NCI-H187 treated with DMSO at 0.1 percent for 48 hours (cell line): Measurements from ENCODE around the gene ZMAT5.

Source experiments
- DNase-seq: peaks from one replicate; lab custom pipeline; 2025; lab: John Stamatoyannopoulos, UW

Gene ZMAT5

DNA sequence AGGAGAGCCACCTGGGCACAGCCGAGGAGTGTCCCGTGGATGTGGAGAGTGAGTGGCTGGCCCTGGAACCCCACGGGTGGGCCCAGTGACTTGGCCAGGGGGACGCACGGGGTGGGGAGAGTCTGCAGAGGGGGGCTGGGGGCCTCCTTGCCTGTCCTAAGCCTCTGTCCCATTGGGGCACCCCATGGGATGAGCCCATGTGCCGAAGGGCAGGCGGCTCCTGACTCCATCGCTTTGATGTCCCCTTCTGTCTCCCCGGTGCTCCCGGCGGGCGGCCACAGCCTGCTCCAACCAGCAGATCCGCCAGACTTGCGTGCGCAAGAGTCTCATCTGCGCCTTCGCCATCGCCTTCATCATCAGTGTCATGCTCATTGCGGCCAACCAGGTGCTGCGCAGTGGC lies 37.6 kb downstream of the ZMAT5 start:
- no peak for DNase-seq

DNA sequence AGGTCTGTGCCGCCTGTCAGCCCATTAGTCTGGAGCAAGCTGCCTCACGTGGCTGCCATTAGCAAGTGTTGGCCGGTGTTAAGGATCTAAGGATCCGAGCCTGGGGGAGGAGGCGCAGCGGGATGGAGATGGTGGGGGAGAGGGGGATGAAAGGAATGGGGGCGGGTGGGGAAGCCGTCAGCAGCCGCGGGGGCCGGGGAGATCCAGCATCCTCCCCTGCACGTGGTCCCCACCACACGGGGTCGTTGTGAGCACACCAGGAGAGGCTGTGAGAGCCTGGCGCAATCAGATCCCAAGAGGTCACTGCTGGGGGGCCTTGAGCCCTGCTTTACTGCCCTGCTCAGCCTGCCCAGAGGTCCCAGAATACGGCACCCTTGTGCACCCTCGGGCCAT lies 39.7 kb downstream of the ZMAT5 start:
- DNase-seq: no peak

DNA sequence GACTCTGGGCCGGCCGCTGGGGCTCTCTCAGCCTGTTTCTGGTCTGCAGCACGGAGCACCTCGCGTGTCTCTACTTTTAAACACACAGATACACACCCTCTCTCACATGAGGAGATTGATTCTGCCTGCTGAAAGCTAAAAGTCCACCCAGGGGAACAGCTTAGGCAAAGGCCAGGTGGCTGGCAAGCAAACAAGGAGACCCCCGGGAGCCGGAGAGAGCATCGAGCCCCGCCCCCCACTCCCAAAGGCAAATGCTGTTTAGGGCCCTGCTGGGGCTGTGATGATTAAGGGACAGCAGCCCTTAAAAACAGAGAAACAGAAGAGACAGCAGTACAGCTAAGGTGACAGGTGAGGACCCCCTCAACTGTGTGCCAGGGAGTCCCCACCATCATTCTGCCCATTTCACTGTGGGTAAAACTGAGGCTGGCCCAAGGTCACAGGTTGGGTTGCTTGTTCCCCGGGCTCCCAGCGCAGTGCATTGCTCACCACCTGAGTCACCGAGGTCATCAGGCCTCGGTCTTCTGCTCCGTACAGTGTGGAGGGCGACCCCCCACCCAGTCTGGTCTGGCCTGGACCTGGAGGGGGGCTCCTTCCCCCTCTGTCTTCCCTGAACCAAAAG lies 40.2 kb downstream of the ZMAT5 start:
- no peak for DNase-seq

DNA sequence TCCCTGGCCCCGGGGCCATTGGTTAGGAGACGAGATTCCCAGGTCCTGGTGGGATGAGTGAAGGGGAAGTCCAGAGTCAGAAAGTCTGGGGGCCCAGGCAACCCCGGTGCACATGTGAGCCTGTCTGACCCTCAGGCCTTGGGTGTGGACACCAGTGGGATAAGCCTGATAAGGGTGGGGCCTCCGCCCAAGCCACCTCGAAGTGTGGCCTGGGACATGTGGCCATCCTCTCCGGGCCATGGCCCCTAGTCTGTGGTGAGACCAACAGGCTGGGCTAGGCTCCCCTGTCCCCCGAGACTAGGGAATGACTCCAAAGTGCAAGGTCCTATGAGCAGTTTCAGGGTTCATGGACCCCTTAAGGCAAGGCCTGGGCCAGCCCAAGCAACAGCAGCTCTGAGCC lies 40.7 kb downstream of the ZMAT5 start:
- no peak for DNase-seq

DNA sequence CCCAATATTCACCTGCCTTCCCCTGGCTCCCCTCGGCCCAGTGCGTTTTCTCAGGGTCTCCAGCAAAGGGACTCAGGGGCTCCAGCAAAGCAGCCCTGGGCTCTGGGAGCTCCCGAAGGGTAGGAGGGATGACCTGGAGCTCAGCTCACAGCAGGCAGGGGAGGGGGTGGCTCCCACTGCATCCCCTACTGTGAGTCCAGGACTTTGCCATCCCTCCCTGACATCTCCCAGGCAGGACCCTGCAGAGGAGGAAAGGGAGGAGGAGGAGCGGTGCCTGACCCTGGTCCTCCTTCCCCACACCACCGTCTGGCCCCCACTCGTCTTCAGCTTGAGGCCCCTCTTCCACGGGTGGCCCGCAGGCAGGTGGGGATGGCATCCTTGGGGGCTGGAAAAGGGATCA lies 42.0 kb downstream of the ZMAT5 start:
- DNase-seq: no peak

DNA sequence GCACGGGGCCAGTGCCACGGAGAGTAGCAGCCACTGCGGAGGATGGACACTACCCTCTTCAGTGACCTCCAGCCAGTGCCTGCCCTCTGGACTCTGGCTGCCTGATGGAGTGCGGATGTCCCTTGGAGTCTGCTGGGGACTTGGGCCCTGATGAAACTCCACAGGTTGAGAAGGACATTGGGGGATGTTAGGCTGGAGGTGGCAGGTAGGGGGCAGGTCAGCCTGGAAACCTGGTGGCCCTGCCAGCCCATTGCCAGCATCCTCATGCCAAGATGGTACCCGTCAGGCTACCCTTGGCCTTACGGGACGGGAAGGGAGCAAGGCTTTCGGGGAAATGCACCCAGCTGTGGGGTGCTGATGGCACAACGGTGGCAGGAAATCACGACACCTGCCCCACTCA lies 43.0 kb downstream of the ZMAT5 start:
- no peak for DNase-seq

DNA sequence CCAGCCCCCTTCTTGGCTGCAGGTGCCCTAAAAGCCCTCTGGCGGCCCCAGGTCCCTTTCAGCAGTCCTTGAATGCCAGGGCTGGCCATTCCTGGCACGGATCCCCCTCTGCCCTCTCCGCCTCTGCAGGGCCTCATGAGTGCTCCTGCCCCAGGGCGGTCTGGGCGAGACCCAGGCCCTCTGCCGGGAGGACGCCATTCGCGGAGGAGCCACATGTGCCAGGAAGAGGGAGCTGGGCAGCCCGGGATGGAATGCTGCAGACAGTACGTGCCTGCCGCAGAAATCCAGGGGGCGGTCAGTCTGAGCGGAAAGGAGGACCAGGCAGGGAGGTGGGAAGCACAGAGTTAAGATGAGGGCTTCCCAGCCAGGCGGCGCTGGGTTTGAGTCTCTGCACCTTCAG lies 44.2 kb downstream of the ZMAT5 start:
- DNase-seq: no peak

DNA sequence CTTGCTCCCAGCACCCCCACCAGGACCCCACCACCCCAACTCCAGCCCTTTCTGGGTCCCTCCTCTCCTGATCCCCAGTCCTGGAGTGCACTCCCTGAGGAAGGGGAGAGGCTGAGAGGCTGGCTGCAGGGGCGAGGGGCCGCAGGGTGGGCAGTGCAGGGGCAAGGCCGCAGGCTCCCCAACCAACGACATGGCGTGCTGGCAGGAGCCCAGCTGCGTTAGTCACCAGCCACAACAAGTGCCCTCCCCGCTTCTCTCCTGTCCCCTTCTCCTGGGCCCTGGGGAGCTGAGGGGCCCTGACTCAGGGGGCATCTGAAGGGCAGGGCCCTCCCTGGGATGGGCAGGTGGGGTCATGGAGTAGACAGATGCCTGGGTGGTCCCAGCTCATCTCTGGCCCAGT lies 44.7 kb downstream of the ZMAT5 start:
- no peak for DNase-seq

DNA sequence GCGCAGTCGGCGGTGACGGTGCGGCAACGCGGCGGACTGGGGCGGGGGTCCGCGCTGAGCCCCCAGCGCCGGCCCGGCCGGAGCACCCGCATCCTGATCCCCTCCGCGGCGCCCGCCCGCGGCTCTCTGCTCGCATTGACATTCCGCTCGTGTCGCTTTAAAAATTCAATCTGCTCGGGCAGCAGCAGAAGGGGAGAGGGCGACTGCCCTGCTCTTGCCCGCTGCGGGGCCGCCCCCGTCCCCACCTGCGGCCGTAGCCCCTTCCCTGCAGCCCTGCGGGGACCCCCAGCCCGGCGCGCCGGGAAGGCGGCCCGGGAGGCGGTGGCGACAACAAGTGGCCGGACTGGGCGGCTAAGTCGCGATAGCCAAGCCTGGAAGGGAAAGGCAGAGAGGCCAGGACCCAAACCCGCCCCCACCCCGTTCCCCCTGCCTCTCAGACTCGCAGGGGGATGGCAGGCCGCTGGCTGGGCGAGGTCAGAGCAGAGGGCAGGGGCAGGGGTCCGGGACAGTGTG lies 45.9 kb downstream of the ZMAT5 start:
- no peak for DNase-seq

DNA sequence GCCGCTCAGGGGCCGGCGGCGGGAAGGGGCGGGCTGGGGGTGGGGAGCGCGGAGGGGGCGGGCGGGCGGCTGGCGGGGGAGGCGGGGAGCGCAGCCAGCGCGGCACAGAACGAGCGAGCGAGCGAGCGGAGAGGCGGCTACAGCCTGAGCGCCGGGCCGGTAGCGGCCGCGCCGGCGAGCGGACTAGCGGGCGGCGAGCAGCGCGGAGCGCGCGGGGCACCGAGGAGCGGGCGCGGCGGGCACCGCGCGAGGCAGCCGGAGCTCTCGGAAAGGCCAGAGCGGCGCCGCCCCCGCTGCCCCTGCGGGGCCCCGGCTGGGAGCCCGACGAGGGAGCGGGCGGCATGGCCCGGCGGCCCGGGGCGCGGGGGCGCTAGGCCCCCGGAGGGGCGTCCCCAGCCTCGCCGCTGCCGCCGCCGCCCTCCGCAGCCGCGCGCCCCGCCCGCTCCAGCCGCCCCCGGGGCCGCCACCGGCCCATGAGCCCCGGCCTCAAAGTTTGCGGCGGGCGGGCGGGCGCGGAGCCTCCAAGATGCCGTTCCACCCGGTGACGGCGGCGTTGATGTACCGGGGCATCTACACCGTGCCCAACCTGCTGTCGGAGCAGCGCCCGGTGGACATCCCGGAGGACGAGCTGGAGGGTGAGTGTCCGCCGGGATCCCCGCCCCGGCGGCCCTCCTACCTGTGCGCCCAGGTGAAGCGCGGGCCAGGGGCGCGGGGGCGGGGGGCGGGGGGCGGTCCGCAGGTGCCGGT lies 46.7 kb downstream of the ZMAT5 start, which contains the start of gene CABP7:
TSS of gene CABP7 (plus strand) at position 105 of the 747 bp plus-strand sequence. CDS start at position 527, 422 bp downstream.
- DNase-seq: no peak

DNA sequence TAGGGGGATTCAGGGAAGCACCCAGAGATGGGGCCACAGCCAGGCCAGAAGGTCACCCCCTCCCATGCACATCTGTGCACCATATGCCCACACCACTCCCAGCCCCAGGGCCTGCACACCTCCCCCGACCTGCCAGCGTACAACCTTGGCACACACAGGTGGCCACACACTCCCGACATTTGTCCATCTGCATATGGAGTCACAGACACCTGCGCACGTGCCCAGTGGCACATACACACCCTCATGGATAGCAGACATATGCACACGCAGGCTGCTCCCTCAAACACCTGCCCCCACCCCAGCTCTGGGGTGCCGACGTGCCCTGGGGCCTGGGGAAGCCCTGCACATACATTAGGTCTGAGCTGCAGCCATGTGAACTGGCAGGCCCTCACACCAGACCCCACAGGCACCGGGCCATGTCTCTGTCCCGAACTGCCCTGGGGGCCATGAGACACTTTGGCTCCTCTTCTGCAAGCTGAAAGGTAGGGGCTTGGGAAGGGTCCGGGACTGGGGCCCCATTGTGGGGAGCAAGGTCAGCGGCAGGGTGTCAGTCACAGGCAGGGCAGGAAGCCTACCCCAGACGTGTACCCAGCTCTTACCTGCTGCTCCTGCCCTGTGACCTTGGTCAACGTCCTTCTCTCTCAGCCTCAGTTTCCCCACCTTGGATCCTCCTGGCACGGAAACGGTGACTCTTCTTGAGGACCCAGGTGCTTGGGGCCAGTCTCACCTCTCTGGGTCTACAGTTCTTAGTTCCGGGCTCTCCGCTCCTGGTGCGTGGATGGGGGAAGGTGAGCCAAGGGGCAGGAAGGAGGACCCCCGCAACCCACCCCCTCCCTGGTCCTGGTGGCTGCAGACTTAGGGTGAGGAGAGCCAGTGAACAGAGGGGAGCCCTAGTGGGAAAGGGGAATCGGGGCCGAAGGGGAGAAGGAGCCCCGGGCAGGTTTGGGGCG lies 47.6 kb downstream of the ZMAT5 start:
- no peak for DNase-seq

DNA sequence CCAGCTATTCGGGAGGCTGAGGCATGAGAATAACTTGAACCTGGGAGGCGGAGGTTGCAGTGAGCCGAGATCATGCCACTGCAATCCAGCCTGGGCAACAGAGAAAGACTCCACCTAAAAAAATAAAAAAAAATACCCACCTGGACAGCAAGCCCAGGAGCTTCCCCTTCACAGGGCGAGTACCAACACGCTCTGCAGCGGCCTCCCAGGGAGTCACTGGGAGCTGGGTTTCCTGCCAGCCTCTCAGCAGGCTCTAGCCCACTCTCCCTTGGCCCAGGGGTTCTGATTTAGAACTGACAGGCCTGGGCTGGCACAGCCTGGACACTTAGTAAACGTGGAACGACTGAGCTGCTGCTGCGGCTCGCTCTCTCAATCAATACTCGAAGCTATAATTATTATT lies 49.0 kb downstream of the ZMAT5 start:
- no peak for DNase-seq

DNA sequence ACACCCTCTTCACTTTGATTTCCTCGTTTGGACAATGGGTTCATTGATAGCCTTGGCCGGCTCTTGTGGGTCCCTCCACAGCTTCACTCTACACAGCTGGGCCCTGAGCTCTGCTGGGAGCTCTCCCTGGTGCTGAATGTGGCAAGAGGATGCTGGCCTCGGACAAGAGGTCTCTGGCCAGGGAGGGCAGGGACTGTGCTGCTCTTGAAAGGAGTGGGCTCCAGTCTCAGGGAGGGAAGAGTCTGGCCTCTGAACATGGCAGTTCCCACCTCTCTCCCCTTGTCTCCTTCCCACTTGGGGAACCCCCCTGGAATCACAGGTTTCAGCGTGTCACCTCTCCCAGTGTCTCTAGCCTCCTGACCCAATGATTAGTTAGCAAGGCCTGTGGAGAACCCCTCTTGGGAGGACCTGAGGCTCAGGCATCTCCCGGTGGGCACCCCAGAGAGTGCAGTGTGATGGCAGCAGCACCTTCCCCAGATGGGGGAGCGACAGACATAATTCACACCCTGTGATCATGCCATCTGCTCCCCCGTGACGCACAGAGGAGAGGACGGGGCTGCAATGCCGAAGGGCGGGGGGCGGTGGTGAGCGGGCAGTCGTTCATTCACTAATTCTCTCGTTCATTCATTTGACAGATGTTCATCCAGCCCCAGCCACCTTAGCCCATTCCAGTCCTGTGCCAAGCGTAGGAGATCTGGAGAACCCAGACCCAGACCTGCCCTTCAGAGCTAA lies 49.8 kb downstream of the ZMAT5 start:
- no peak for DNase-seq

DNA sequence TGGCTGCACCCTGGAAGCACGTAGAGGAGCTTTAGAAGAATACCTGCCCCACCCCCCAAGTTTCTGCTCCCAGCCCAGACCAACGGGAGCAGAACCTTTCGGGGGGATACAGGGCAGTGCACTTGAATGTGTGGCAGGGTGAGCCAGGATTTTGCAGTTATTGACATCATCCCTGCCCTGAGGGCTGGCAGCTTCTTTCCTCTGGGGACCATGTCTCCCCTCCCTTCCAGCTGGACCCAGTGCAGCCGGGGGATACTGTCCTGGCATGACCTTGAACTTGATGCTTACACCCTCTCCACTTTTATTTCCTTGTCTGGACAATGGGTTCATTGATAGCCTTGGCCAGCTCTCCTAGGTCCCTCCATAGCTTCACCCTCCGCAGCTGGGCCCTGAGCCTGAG lies 51.1 kb downstream of the ZMAT5 start:
- no peak for DNase-seq

DNA sequence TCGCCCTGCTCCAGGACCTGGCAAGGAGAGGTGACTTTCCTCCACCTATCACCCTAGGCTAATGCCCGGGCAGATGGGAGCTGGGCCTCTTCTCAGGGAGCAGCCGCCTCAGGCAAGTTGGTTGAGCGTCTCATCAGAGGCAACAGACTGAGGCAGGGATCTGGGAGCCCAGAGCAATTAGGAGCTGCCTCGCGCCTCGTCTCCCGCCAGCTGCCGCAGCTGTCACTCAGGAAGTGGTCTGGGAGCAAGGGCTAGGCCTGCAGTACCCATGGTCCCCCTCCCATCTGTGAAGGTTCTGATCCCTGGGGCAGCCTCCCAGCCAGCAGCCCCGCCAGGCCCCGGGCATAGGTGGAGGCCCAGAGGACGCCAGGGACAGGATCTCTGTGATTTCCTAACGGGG lies 51.6 kb downstream of the ZMAT5 start:
- no peak for DNase-seq

DNA sequence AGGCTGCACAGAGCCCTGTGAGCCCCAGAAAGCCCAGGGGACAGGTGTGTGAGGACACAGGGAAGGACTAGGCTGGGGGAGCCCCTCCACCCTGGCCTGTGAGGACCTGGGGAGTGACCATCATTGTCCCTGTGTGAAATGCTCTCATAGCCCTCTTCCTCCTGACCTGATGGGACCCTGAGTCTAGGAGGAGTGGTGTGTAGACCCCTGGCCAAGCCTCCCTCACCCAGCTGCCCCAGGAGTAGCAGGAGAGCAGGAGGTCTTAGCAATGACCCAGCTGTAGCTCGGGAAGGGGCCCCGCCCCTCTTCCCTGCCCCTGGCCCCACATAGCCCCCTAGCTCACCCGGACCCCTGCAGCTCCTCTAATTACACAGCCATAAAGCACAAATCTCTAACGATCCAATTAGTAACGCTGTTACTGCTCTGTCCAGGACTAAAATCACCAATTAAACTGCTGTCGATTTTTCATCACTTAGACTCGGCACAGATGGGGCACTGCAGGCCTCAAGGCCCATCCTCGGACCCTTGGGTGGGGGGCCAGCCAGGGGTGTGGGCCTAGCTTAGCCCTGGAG lies 53.6 kb downstream of the ZMAT5 start:
- DNase-seq: no peak

DNA sequence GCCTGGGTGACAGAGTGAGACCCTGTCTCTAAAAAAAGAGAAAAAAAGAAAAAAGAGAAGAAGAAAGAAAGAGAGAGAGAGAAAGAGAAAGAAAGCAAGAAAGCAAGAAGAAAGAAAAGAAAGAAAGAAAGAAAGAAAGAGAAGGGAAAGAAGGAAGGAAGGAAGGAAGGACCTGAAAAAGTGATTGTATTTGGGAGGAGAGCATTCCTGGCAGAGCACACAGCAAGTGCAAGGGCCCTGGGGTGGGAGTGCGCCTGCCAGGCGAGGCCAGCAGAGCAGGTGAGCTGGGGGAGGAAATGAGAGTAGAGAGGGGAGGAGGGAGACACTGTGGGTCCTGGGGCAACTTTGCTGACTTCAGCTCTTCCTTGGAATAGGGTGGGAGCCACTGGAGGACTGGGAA lies 54.7 kb downstream of the ZMAT5 start:
- no peak for DNase-seq

DNA sequence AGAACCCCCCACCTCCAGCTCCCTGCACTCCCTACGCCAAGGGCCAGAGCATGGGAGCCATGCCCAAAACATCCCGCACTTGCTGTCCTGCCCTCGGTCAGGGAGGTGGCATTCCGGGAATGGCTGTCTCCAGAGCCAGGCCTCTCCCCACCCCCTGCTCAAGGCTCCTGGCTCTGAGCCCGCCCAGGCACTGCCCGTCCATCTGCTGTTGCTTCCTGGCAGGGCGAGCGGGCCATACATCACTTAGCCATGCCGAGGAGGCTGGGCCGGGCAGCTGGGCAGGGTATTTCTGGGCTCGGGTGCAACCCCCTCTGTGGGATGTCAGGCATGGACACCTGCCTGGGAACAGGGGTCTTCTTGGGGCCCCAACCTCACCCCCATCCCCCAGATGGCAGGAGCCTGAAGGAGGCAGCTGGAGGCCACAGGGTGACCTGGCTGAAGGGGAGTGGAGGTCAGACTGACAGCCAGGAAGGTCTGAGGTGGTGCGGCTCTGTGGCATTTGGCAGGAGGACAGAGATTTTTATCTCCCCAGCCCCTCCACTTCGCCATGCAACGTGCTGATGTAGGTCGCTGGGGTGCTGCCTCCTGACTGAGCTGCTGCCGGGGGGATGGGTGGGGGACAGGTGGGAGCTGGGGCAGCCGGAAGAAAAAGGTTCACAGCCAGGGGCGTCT lies 55.7 kb downstream of the ZMAT5 start:
- no peak for DNase-seq

DNA sequence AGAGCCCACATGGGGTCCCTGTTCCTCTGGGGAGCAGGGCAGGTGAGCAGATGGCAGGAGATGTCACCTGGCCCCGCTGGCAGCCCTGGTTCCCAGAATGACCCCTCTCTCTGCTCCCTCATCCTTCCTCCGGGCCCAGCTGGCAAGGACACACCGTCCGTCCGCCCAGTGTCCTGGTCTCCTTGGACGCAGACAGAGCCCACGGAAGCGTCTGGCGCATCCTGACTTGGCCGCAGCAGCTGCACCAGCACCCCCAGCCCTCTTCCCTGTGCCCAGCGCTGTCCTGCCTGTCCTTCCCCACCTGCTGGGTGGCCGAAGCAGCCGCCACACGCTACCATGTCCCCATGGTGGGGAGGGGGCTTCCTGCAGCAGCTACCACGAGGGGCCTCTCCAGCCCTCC lies 56.6 kb downstream of the ZMAT5 start:
- DNase-seq: no peak

DNA sequence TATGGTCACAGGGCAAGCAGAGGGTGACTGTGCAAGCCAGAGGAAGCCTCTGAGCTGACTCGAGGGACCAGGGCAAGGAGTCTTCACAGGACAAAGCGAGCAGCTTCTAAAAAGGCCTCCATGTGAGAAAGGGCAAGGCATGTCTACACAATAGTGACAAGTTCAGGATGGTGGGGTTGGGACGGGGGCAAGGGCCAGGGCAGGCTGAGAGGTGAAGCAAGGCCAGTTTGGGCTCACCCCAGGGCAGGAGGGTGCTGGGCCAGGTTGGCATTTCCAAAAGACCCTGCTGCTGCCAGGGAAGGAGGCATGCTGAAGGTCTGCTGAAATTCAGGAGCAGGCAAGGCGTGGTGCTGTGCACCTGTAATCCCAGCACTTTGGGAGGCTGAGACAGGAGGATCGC lies 59.3 kb downstream of the ZMAT5 start:
- DNase-seq: no peak

DNA sequence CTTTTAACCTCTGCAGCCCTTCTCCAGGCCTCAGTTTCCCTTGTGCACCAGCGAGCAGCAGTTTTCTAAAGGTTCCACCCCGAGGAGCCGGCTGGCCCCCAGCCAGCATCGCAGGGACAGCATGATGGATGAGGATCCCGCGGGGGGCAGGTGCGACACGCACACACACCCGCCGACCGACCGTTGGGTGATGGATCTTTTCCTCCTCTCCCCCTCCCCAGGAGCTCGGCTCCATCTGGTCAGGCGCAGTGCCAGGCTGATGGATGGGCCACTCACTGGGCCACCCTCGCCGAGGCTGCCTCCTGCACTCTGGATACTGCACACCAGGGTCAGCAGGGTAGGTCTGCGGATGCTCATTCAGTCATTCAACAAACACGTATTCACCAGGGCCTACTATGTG lies 59.8 kb downstream of the ZMAT5 start:
- no peak for DNase-seq
